ENCODE measurements around the gene IL4R.

IL4R gene

DNA sequence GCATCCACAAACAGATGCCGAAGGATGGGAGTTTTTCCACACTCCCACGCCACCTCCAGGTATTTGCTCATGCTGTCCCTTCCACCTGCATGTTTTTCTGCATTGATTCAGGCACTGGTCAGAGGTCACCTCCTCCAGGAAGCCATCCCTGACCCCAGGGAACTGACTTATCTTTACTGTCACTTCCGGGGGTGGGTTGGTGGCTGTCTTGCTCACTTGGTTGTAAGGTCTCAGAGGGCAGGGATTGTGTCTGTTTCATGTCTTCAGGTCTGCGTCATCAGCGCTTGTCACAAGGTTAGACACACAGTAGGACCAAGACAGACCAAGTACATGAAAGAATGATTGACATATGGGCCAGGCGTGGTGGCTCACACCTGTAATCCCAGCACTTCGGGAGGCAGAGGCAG lies 1.9 kb upstream of the IL4R start:
- no peak overlapping the region for H3K14ac ChIP-seq (ENCODE audit: low read length)
- H3K27me3 ChIP-seq (ENCODE audit: control insufficient read depth in 3 of 3, insufficient read depth in 3 of 3, low read depth in 1 of 3, low read length in 3 of 3) = peaks cover 0 to 23% (median 18%) of the 10 kb centered on the region in 3 experiments
- H3K4me1 ChIP-seq (ENCODE audit: control insufficient read depth in 2 of 2, insufficient read depth in 1 of 2, low read depth in 1 of 2, low read length in 2 of 2) = peaks cover 4 to 5% of the 10 kb centered on the region in 2 donors
- no peaks in the 10 kb centered on the region for H3K36me3 ChIP-seq (replicated peaks in 1 of 2; ENCODE audit: control insufficient read depth in 2 of 2, insufficient read depth in 2 of 2, low read length in 2 of 2)
- H3K23ac ChIP-seq (ENCODE audit: low read depth, low read length, poor library complexity) = no peak overlapping the region
- no peak overlapping the region for H3K4me2 ChIP-seq (ENCODE audit: insufficient read depth, low read length, poor library complexity, severe bottlenecking)
- H2BK12ac ChIP-seq (ENCODE audit: low read length) = no peak overlapping the region
- no CpG with 5 or more reads among the region's 7 CpGs for whole genome bisulfite sequencing, 2 donors (ENCODE audit: extremely low coverage in 2 of 2, insufficient read length in 2 of 2, insufficient replicate concordance in 1 of 2)
- H3K27ac ChIP-seq (replicated peaks; ENCODE audit: low read length) = no peak overlapping the region
- H2BK120ac ChIP-seq (ENCODE audit: low read depth, low read length) = no peak overlapping the region
- H3K9ac ChIP-seq (ENCODE audit: low read depth, low read length, poor library complexity) = no peak overlapping the region
- H2AFZ ChIP-seq (ENCODE audit: low read length) = no peak overlapping the region
- no peak overlapping the region for H4K8ac ChIP-seq (ENCODE audit: low read depth, low read length)
- no peak for DNase-seq (ENCODE audit: low spot score)
- H4K91ac ChIP-seq (ENCODE audit: low read depth, low read length, poor library complexity) = no peak overlapping the region
- peak overlapping the region; percentile 45 for H3K18ac ChIP-seq (ENCODE audit: low read length)
- H2AK5ac ChIP-seq (ENCODE audit: low read depth, low read length) = peak overlapping the region; percentile 42
- H3K4ac ChIP-seq (ENCODE audit: low read length) = no peak overlapping the region
- H2BK15ac ChIP-seq (ENCODE audit: low read length) = no peak overlapping the region
- peaks cover 2% of the 10 kb centered on the region for H3K79me1 ChIP-seq (ENCODE audit: low read depth, low read length)
- H2BK5ac ChIP-seq (ENCODE audit: low read length) = no peak overlapping the region
- H3K9me3 ChIP-seq (replicated peaks in 1 of 2; ENCODE audit: control insufficient read depth in 2 of 2, insufficient read depth in 1 of 2, low read depth in 1 of 2, low read length in 2 of 2) = no peaks in the 10 kb centered on the region
- no peak overlapping the region for H3K4me3 ChIP-seq (ENCODE audit: low read length in 2 of 2)

DNA sequence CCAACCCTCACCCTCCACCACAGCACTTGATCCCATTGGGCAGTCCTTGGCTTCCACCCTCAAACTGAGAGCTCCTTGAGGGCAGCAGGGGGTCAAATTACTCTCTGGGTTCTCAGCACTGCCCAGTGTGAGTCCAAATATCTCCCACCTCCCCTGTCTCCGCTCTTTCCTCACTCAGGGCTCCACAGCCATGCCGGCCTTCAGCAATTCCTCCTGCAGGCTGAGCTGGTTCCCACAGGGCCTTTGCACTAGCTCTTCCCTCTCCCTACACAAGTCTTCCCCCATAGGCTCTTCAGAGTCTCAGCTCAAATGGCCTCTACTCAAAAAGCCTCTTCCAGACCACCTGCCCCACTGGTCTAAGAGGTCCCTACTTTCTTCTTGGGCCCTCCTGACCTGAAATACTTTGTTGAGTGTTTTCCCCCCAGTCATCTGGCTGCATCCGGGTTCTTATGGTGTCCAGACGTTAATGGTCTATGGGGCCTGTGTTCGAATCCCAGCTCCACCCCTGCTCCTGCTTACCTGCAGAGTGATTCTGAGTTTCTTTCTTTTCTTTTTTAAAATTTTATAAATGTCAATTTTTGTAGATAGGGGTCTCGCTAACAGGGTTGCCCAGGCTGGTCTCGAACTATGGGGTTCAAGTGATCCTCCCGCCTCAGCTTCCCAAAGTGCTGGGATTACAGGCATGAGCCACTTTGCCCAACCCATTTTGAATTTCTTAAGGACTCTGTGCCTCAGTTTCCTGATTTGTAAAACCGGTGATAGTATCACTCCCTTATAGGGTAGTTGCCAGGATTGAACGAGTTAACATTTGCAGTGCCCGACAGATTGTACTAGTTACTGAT lies 973 bp upstream of the IL4R start:
- no CpG with 5 or more reads among the region's 11 CpGs for WGBS, 2 donors (ENCODE audit: extremely low coverage in 2 of 2, insufficient read length in 2 of 2, insufficient replicate concordance in 1 of 2)
- peak overlapping the region in 1 of 2 donors; percentile 73 for H3K4me3 ChIP-seq (ENCODE audit: low read length in 2 of 2)

DNA sequence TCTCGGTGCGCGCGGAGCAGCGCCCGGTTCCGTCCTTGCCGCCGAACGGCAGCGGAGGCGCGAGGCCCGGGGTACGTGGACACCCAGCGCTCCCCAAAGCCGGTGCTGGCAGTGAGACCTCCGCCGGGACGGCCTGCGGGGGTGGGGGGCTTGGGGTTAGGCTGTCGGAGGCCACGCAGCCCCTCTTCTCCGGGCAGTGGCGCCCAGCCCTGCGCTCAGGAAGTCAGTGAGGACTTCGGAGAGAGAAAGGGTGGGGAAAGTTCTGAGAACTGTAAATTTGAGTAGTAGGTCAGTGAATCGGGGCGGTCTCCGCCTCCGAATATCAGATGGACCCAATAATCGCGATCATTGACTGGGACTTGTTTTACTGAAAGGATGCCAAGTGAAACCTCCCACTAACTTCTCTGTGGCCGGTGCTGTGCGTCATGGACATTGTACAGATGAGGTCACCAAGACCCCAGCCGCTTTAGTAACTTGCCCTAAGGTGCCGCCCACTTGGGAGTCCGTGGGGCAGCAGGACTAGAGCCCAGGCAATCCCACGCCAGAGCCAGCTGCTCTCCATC lies 468 bp downstream of the IL4R start:
- no CpG with 5 or more reads among the region's 39 CpGs for WGBS, 2 donors (ENCODE audit: extremely low coverage in 2 of 2, insufficient read length in 2 of 2, insufficient replicate concordance in 1 of 2)
- H3K9ac ChIP-seq (ENCODE audit: low read depth, low read length, poor library complexity) = peak overlapping the region; percentile 86

More for the DNA sequence above, 973 bp upstream of the IL4R start:
- Histone ChIP-seq H3K27ac (replicated peaks; ENCODE audit: low read length) (no peak overlapping the region), H2BK15ac (ENCODE audit: low read length) (no peak overlapping the region), H3K18ac (ENCODE audit: low read length) (no peak overlapping the region), H3K9ac (ENCODE audit: low read depth, low read length, poor library complexity) (no peak overlapping the region), H3K23ac (ENCODE audit: low read depth, low read length, poor library complexity) (no peak overlapping the region), H3K4me1 (ENCODE audit: control insufficient read depth in 2 of 2, insufficient read depth in 1 of 2, low read depth in 1 of 2, low read length in 2 of 2) (peaks cover 4 to 5% of the 10 kb centered on the region in 2 donors), H4K91ac (ENCODE audit: low read depth, low read length, poor library complexity) (no peak overlapping the region), H2BK120ac (ENCODE audit: low read depth, low read length) (no peak overlapping the region), H3K9me3 (replicated peaks in 1 of 2; ENCODE audit: control insufficient read depth in 2 of 2, insufficient read depth in 1 of 2, low read depth in 1 of 2, low read length in 2 of 2) (no peaks in the 10 kb centered on the region), H3K27me3 (ENCODE audit: control insufficient read depth in 3 of 3, insufficient read depth in 3 of 3, low read depth in 1 of 3, low read length in 3 of 3) (peaks cover 0 to 23% (median 18%) of the 10 kb centered on the region in 3 experiments), H2AK5ac (ENCODE audit: low read depth, low read length) (no peak overlapping the region), H3K36me3 (replicated peaks in 1 of 2; ENCODE audit: control insufficient read depth in 2 of 2, insufficient read depth in 2 of 2, low read length in 2 of 2) (no peaks in the 10 kb centered on the region), H3K79me1 (ENCODE audit: low read depth, low read length) (peaks cover 2% of the 10 kb centered on the region), H4K8ac (ENCODE audit: low read depth, low read length) (no peak overlapping the region), H2BK12ac (ENCODE audit: low read length) (no peak overlapping the region), H3K14ac (ENCODE audit: low read length) (no peak overlapping the region), H3K4ac (ENCODE audit: low read length) (no peak overlapping the region), H2BK5ac (ENCODE audit: low read length) (no peak overlapping the region), H2AFZ (ENCODE audit: low read length) (peak overlapping the region; percentile 100), H3K4me2 (ENCODE audit: insufficient read depth, low read length, poor library complexity, severe bottlenecking) (peak overlapping the region; percentile 100)
- no peak for DNase-seq (ENCODE audit: low spot score)

DNA sequence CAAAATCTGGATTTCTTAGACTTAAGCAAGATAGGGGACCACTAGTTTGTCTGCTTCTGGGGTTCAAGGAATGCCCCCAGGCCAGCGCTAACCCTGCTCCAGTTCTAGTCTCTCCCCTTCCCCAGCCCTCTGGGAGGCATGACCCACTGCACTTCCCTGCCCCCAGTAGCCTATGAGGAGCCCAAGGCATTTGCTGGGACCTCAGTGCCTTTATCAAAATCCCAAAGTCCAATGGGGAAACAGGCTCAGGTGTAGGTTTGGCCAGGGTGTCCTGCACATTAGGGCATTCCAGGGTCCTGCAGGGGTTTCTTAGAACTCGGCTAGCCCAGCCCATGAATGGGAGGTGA lies 1.2 kb downstream of the IL4R start:
- Histone ChIP-seq H2AFZ (ENCODE audit: low read length) (no peak overlapping the region), H3K4me3 (ENCODE audit: low read length in 2 of 2) (no peak overlapping the region), H3K9ac (ENCODE audit: low read depth, low read length, poor library complexity) (peak overlapping the region; percentile 4), H2BK120ac (ENCODE audit: low read depth, low read length) (no peak overlapping the region), H3K18ac (ENCODE audit: low read length) (peak overlapping the region; percentile 38), H2BK15ac (ENCODE audit: low read length) (peak overlapping the region; percentile 37), H3K23ac (ENCODE audit: low read depth, low read length, poor library complexity) (no peak overlapping the region), H3K36me3 (replicated peaks in 1 of 2; ENCODE audit: control insufficient read depth in 2 of 2, insufficient read depth in 2 of 2, low read length in 2 of 2) (no peaks in the 10 kb centered on the region), H3K27me3 (ENCODE audit: control insufficient read depth in 3 of 3, insufficient read depth in 3 of 3, low read depth in 1 of 3, low read length in 3 of 3) (peaks cover 0 to 23% (median 18%) of the 10 kb centered on the region in 3 experiments), H4K8ac (ENCODE audit: low read depth, low read length) (no peak overlapping the region), H3K79me1 (ENCODE audit: low read depth, low read length) (peaks cover 2% of the 10 kb centered on the region), H3K4me1 (ENCODE audit: control insufficient read depth in 2 of 2, insufficient read depth in 1 of 2, low read depth in 1 of 2, low read length in 2 of 2) (peaks cover 4 to 5% of the 10 kb centered on the region in 2 donors), H3K14ac (ENCODE audit: low read length) (peak overlapping the region; percentile 31), H2AK5ac (ENCODE audit: low read depth, low read length) (peak overlapping the region; percentile 83), H3K4ac (ENCODE audit: low read length) (no peak overlapping the region), H3K4me2 (ENCODE audit: insufficient read depth, low read length, poor library complexity, severe bottlenecking) (no peak overlapping the region), H4K91ac (ENCODE audit: low read depth, low read length, poor library complexity) (no peak overlapping the region), H3K9me3 (replicated peaks in 1 of 2; ENCODE audit: control insufficient read depth in 2 of 2, insufficient read depth in 1 of 2, low read depth in 1 of 2, low read length in 2 of 2) (no peaks in the 10 kb centered on the region), H2BK12ac (ENCODE audit: low read length) (no peak overlapping the region), H2BK5ac (ENCODE audit: low read length) (no peak overlapping the region), H3K27ac (replicated peaks; ENCODE audit: low read length) (no peak overlapping the region)
- WGBS, 2 donors (ENCODE audit: extremely low coverage in 2 of 2, insufficient read length in 2 of 2, insufficient replicate concordance in 1 of 2) = no CpG with 5 or more reads among the region's 2 CpGs
- no peak for DNase-seq (ENCODE audit: low spot score)

More for the DNA sequence above, 468 bp downstream of the IL4R start:
- Histone ChIP-seq H3K4me1 (ENCODE audit: control insufficient read depth in 2 of 2, insufficient read depth in 1 of 2, low read depth in 1 of 2, low read length in 2 of 2) (peaks cover 4 to 5% of the 10 kb centered on the region in 2 donors), H4K91ac (ENCODE audit: low read depth, low read length, poor library complexity) (no peak overlapping the region), H2BK12ac (ENCODE audit: low read length) (peak overlapping the region; percentile 90), H3K23ac (ENCODE audit: low read depth, low read length, poor library complexity) (peak overlapping the region; percentile 31), H3K27me3 (ENCODE audit: control insufficient read depth in 3 of 3, insufficient read depth in 3 of 3, low read depth in 1 of 3, low read length in 3 of 3) (peaks cover 0 to 23% (median 18%) of the 10 kb centered on the region in 3 experiments), H3K14ac (ENCODE audit: low read length) (peak overlapping the region; percentile 82), H3K4ac (ENCODE audit: low read length) (no peak overlapping the region), H2BK15ac (ENCODE audit: low read length) (peak overlapping the region; percentile 89), H2BK120ac (ENCODE audit: low read depth, low read length) (no peak overlapping the region), H3K9me3 (replicated peaks in 1 of 2; ENCODE audit: control insufficient read depth in 2 of 2, insufficient read depth in 1 of 2, low read depth in 1 of 2, low read length in 2 of 2) (no peaks in the 10 kb centered on the region), H3K4me3 (ENCODE audit: low read length in 2 of 2) (peak overlapping the region; percentile 73 to 96), H3K36me3 (replicated peaks in 1 of 2; ENCODE audit: control insufficient read depth in 2 of 2, insufficient read depth in 2 of 2, low read length in 2 of 2) (no peaks in the 10 kb centered on the region), H2AK5ac (ENCODE audit: low read depth, low read length) (no peak overlapping the region), H3K18ac (ENCODE audit: low read length) (peak overlapping the region; percentile 98), H3K79me1 (ENCODE audit: low read depth, low read length) (peaks cover 2% of the 10 kb centered on the region), H2BK5ac (ENCODE audit: low read length) (no peak overlapping the region), H3K4me2 (ENCODE audit: insufficient read depth, low read length, poor library complexity, severe bottlenecking) (peak overlapping the region; percentile 100), H4K8ac (ENCODE audit: low read depth, low read length) (no peak overlapping the region), H2AFZ (ENCODE audit: low read length) (peak overlapping the region; percentile 100), H3K27ac (replicated peaks; ENCODE audit: low read length) (no peak overlapping the region)
- no peak for DNase-seq (ENCODE audit: low spot score)
